Measurements from ENCODE around the gene A3GALT2. TPM values are rescaled to one million over a fixed set of nuclear protein-coding genes. Genes with fewer than 3 reads are reported as not detected.
A peak's percentile ranks its signal among the peaks of the same experiment; 100 is the strongest.

Gene A3GALT2
- total RNA-seq, 1 experiment from 2014 or later, result not detected

GRCh38 chr1:33276573-33277298, 44.2 kb downstream of the A3GALT2 start:
- no TSS peak for BruUV-seq (replicated peaks)
- Mint-ChIP-seq H3K27ac (ENCODE audit: low read depth, unreplicated experiment) (peak overlapping the region; percentile 22), H3K36me3 (ENCODE audit: insufficient read depth, unreplicated experiment) (peaks cover 29% of the 10 kb centered on the region), H3K9me3 (ENCODE audit: unreplicated experiment) (no peaks in the 10 kb centered on the region), H3K27me3 (ENCODE audit: insufficient read depth, unreplicated experiment) (no peaks in the 10 kb centered on the region), H3K4me3 (ENCODE audit: unreplicated experiment) (no peak overlapping the region), H3K4me1 (ENCODE audit: insufficient read depth, unreplicated experiment) (no peaks in the 10 kb centered on the region)
- CTCF ChIA-PET, result interaction anchor here (1.6 kb wide), 1 partner anchor 19 kb away, joined by 6 read pairs; no protein-coding TSS in a partner anchor
- TF ChIP-seq CTCF (IDR thresholded peaks at IDR 0.05; ENCODE audit: unreplicated experiment), result no peak
- no peak for DNase-seq (ENCODE audit: unreplicated experiment)
- POLR2A ChIA-PET, result no interaction called here
- intact Hi-C loops (cut with micrococcal nuclease), result no loop called here

GRCh38 chr1:33275706-33276572, 45.0 kb downstream of the A3GALT2 start:
- H3K36me3 Mint-ChIP-seq (ENCODE audit: insufficient read depth, unreplicated experiment), result peaks cover 22% of the 10 kb centered on the region
- no peak overlapping the region for H3K27ac Mint-ChIP-seq (ENCODE audit: low read depth, unreplicated experiment)
- no peaks in the 10 kb centered on the region for H3K9me3 Mint-ChIP-seq (ENCODE audit: unreplicated experiment)
- TF ChIP-seq CTCF (IDR thresholded peaks at IDR 0.05; ENCODE audit: unreplicated experiment), result no peak
- no TSS peak for BruUV-seq (replicated peaks)
- no peak for DNase-seq (ENCODE audit: unreplicated experiment)
- no peaks in the 10 kb centered on the region for H3K27me3 Mint-ChIP-seq (ENCODE audit: insufficient read depth, unreplicated experiment)
- intact Hi-C loops (cut with micrococcal nuclease), result no loop called here
- H3K4me1 Mint-ChIP-seq (ENCODE audit: insufficient read depth, unreplicated experiment), result no peaks in the 10 kb centered on the region
- no peak overlapping the region for H3K4me3 Mint-ChIP-seq (ENCODE audit: unreplicated experiment)
- CTCF ChIA-PET, result interaction anchor here (0.6 to 1.6 kb wide), 3 partner anchors 12 to 195 kb away, joined by 3 to 6 read pairs (median 5); no protein-coding TSS in a partner anchor
- POLR2A ChIA-PET, result no interaction called here

GRCh38 chr1:33275195-33275594, 45.7 kb downstream of the A3GALT2 start:
- H3K27ac Mint-ChIP-seq (ENCODE audit: low read depth, unreplicated experiment), result no peak overlapping the region
- ChIA-PET POLR2A (no interaction called here), CTCF (interaction anchor here (0.6 to 1.6 kb wide), 3 partner anchors 11 to 196 kb away, joined by 3 to 6 read pairs (median 4); no protein-coding TSS in a partner anchor)
- no peak for TF ChIP-seq CTCF (IDR thresholded peaks at IDR 0.05; ENCODE audit: unreplicated experiment)
- H3K36me3 Mint-ChIP-seq (ENCODE audit: insufficient read depth, unreplicated experiment), result peaks cover 20% of the 10 kb centered on the region
- no peak for DNase-seq (ENCODE audit: unreplicated experiment)
- H3K4me1 Mint-ChIP-seq (ENCODE audit: insufficient read depth, unreplicated experiment), result no peaks in the 10 kb centered on the region
- no peaks in the 10 kb centered on the region for H3K9me3 Mint-ChIP-seq (ENCODE audit: unreplicated experiment)
- no TSS peak for BruUV-seq (replicated peaks)
- no peak overlapping the region for H3K4me3 Mint-ChIP-seq (ENCODE audit: unreplicated experiment)
- no peaks in the 10 kb centered on the region for H3K27me3 Mint-ChIP-seq (ENCODE audit: insufficient read depth, unreplicated experiment)
- intact Hi-C loops (cut with micrococcal nuclease), result no loop called here

GRCh38 chr1:33274446-33274845, 46.5 kb downstream of the A3GALT2 start:
- Mint-ChIP-seq H3K9me3 (ENCODE audit: unreplicated experiment) (no peaks in the 10 kb centered on the region), H3K27me3 (ENCODE audit: insufficient read depth, unreplicated experiment) (no peaks in the 10 kb centered on the region), H3K36me3 (ENCODE audit: insufficient read depth, unreplicated experiment) (peaks cover 15% of the 10 kb centered on the region), H3K27ac (ENCODE audit: low read depth, unreplicated experiment) (no peak overlapping the region), H3K4me1 (ENCODE audit: insufficient read depth, unreplicated experiment) (no peaks in the 10 kb centered on the region), H3K4me3 (ENCODE audit: unreplicated experiment) (no peak overlapping the region)
- ChIA-PET POLR2A (interaction anchor here (0.7 kb wide), 1 partner anchor 45 kb away, joined by 3 read pairs; no protein-coding TSS in a partner anchor), CTCF (interaction anchor here (0.8 to 1.5 kb wide), 5 partner anchors 19 to 197 kb away, joined by 3 to 6 read pairs (median 5); no protein-coding TSS in a partner anchor)
- DNase-seq (ENCODE audit: unreplicated experiment), result no peak
- no TSS peak for BruUV-seq (replicated peaks)
- TF ChIP-seq CTCF (IDR thresholded peaks at IDR 0.05; ENCODE audit: unreplicated experiment), result no peak
- intact Hi-C loops (cut with micrococcal nuclease), result no loop called here

All from MCF 10A (cell line).